COLO668 (cell line): Measurements from ENCODE around the gene ENTHD1.
"Not testable (repeated sequence)": the region's sequence is repeated elsewhere in the genome, so short reads cannot be mapped to it uniquely, and the experiment has no call there.

Experiments used
- DNase-seq: peaks from one replicate; lab custom pipeline; 2025; ENCODE audit not compliant: unreplicated experiment; lab: John Stamatoyannopoulos, UW

Gene ENTHD1

GRCh38 chr22:39901565-39902146, 8.1 kb upstream of the ENTHD1 start:
- DNase-seq: no peak

- no peak for DNase-seq
Measured at GRCh38 chr22:39900306-39901227, 7.0 kb upstream of the ENTHD1 start, which contains the start of gene GRAP2. Gene GRAP2, plus strand, starts transcription at chr22:39901084. Its CDS starts 46,023 bp downstream, at chr22:39947107.

- no peak for DNase-seq
Measured at GRCh38 chr22:39898997-39899396, 5.4 kb upstream of the ENTHD1 start.

GRCh38 chr22:39897841-39898240, 4.3 kb upstream of the ENTHD1 start:
- DNase-seq: no peak

- no peak for DNase-seq
Measured at GRCh38 chr22:39896313-39896996, 2.9 kb upstream of the ENTHD1 start.

- DNase-seq: no peak
Measured at GRCh38 chr22:39895682-39896081, 2.1 kb upstream of the ENTHD1 start.

- no peak for DNase-seq
Measured at GRCh38 chr22:39894554-39895092, 1.1 kb upstream of the ENTHD1 start.

- not testable (repeated sequence) for DNase-seq
Measured at GRCh38 chr22:39889924-39890323, 3.6 kb downstream of the ENTHD1 start.

GRCh38 chr22:39883057-39883456, 10.5 kb downstream of the ENTHD1 start:
- no peak for DNase-seq

- no peak for DNase-seq
Measured at GRCh38 chr22:39880722-39881121, 12.8 kb downstream of the ENTHD1 start.

GRCh38 chr22:39877079-39877845, 16.3 kb downstream of the ENTHD1 start:
- DNase-seq: no peak

GRCh38 chr22:39875176-39875885, 18.2 kb downstream of the ENTHD1 start:
- not testable (repeated sequence) for DNase-seq

GRCh38 chr22:39873965-39874364, 19.6 kb downstream of the ENTHD1 start:
- DNase-seq: no peak

- DNase-seq: no peak
Measured at GRCh38 chr22:39872548-39872947, 21.0 kb downstream of the ENTHD1 start.

- no peak for DNase-seq
Measured at GRCh38 chr22:39871008-39871798, 22.4 kb downstream of the ENTHD1 start.

GRCh38 chr22:39869797-39870196, 23.8 kb downstream of the ENTHD1 start:
- DNase-seq: not testable (repeated sequence)

- DNase-seq: no peak
Measured at GRCh38 chr22:39868741-39869140, 24.8 kb downstream of the ENTHD1 start.

- no peak for DNase-seq
Measured at GRCh38 chr22:39859903-39860588, 33.5 kb downstream of the ENTHD1 start.

GRCh38 chr22:39856588-39856987, 37.0 kb downstream of the ENTHD1 start:
- DNase-seq: no peak
